HL-60 (cell line): Measurements from ENCODE around the gene FSCB.

ENCODE experiments used
- DNase-seq, 2 experiments: peaks; one replicate each; pipeline ENCODE4 v3.0.0-alpha.2; 2010 to 2020; ENCODE audit warnings: low read depth in 1 of 2, low spot score in 1 of 2
- H3K27ac ChIP-seq: fragments of 250-450 bp; sonication (Bioruptor Pico); replicated peaks from 2 replicates; pipeline ENCODE4 v1.5.1; 2020; ENCODE audit warnings: mild to moderate bottlenecking, moderate library complexity
- H3K27me3 ChIP-seq: fragments of 250-450 bp; sonication (Bioruptor Pico); 2 replicates; pipeline ENCODE4 v1.5.1; 2021; ENCODE audit warnings: mild to moderate bottlenecking, moderate library complexity; ENCODE audit not compliant: insufficient read depth, poor library complexity, severe bottlenecking
- H3K4me3 ChIP-seq: replicated peaks from 2 replicates; pipeline ENCODE4 v1.5.1; 2011; ENCODE audit warnings: mild to moderate bottlenecking, control low read depth, low read length; ENCODE audit not compliant: insufficient read depth
- CTCF ChIP-seq: IDR thresholded peaks from one replicate; pipeline ENCODE4 v1.5.1; 2011; ENCODE audit warnings: low read length, control low read depth, inconsistent platforms; ENCODE audit not compliant: insufficient read depth
- GABPA ChIP-seq: IDR thresholded peaks from 2 replicates; pipeline ENCODE4 v1.6.1; 2012; ENCODE audit warnings: low read depth
- POLR2AphosphoS5 ChIP-seq: IDR thresholded peaks from 2 replicates; pipeline ENCODE4 v1.6.1; 2012; ENCODE audit warnings: low read depth
- SPI1 ChIP-seq: IDR thresholded peaks from 2 replicates; pipeline ENCODE4 v1.6.1; 2012; ENCODE audit warnings: low read depth, mild to moderate bottlenecking, borderline replicate concordance
- TF ChIP-seq, protein P1 (sequence below): IDR thresholded peaks from 2 replicates; pipeline ENCODE4 v1.6.1; 2012; ENCODE audit warnings: low read depth; ENCODE audit not compliant: insufficient replicate concordance

FSCB gene

GRCh38 chr14:44508834-44509233, 1.8 kb upstream of the FSCB start:
- no peak for TF ChIP-seq CTCF
- TF ChIP-seq SPI1, result no peak
- TF ChIP-seq GABPA, result no peak
- Histone ChIP-seq H3K4me3 (no peak overlapping the region), H3K27me3 (peaks cover 2% of the 10 kb centered on the region), H3K27ac (no peak overlapping the region)
- DNase-seq, result no peak

DNA sequence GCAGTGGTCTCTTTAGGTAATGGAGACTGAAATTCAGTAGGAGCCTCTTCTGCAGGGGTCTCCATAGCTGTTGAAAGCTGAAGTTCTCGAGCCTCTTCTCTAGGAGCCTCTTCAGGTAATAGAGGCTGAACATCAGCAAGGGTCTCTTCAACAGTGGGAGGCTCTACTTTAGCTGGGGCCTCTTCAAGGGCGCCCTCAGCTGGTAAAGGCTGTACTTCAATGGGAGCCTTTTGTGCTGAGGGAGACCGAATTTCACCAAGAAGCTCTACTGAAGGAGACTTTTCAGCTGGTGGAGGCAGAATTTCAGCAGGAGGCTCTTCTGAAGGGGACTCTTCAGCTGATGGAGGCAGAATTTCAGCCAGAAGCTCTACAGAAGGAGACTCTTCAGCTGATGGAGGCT, 1.5 kb downstream of the FSCB start:
- peaks cover 2% of the 10 kb centered on the region for H3K27me3 ChIP-seq
- TF ChIP-seq SPI1, result no peak
- TF ChIP-seq, protein P1, sequence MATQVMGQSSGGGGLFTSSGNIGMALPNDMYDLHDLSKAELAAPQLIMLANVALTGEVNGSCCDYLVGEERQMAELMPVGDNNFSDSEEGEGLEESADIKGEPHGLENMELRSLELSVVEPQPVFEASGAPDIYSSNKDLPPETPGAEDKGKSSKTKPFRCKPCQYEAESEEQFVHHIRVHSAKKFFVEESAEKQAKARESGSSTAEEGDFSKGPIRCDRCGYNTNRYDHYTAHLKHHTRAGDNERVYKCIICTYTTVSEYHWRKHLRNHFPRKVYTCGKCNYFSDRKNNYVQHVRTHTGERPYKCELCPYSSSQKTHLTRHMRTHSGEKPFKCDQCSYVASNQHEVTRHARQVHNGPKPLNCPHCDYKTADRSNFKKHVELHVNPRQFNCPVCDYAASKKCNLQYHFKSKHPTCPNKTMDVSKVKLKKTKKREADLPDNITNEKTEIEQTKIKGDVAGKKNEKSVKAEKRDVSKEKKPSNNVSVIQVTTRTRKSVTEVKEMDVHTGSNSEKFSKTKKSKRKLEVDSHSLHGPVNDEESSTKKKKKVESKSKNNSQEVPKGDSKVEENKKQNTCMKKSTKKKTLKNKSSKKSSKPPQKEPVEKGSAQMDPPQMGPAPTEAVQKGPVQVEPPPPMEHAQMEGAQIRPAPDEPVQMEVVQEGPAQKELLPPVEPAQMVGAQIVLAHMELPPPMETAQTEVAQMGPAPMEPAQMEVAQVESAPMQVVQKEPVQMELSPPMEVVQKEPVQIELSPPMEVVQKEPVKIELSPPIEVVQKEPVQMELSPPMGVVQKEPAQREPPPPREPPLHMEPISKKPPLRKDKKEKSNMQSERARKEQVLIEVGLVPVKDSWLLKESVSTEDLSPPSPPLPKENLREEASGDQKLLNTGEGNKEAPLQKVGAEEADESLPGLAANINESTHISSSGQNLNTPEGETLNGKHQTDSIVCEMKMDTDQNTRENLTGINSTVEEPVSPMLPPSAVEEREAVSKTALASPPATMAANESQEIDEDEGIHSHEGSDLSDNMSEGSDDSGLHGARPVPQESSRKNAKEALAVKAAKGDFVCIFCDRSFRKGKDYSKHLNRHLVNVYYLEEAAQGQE, result no peak
- no peak for TF ChIP-seq CTCF
- TF ChIP-seq GABPA, result no peak
- no peak for TF ChIP-seq POLR2AphosphoS5
- H3K4me3 ChIP-seq, result no peak overlapping the region
- no peak overlapping the region for H3K27ac ChIP-seq
- DNase-seq, result peak in 1 of 2 experiments; percentile 3

GRCh38 chr14:44497148-44497547, 9.9 kb downstream of the FSCB start:
- Histone ChIP-seq H3K27ac (no peak overlapping the region), H3K4me3 (no peak overlapping the region), H3K27me3 (no peaks in the 10 kb centered on the region)
- TF ChIP-seq, protein P1, result no peak
- TF ChIP-seq GABPA (no peak), POLR2AphosphoS5 (no peak), CTCF (no peak), SPI1 (no peak)
- DNase-seq, result no peak

- no peak for DNase-seq
- no peak for TF ChIP-seq SPI1
- no peak for TF ChIP-seq CTCF
- TF ChIP-seq, protein P1, result no peak
- no peak for TF ChIP-seq GABPA
- TF ChIP-seq POLR2AphosphoS5, result no peak
- Histone ChIP-seq H3K27ac (no peak overlapping the region), H3K27me3 (no peaks in the 10 kb centered on the region), H3K4me3 (no peak overlapping the region)
Observed at GRCh38 chr14:44494137-44494536, 12.9 kb downstream of the FSCB start.
